Heart left ventricle (tissue), 16 donors: ENCODE results near the gene PHACTR1. TPM values are rescaled to one million over a fixed set of nuclear protein-coding genes. Genes with fewer than 3 reads are reported as not detected.

ENCODE experiments used
- ATAC-seq, 4 donors: fragments of 200-7000 bp; cut with Tn5 transposase; one replicate each; pipeline ENCODE4 v1.9.1; 2020 to 2022; ENCODE audit warnings: moderate library complexity in 4 of 4, mild to moderate bottlenecking in 3 of 4, moderate number of reproducible peaks in 1 of 4
- DNase-seq, 5 donors: peaks; one replicate each; pipeline ENCODE4 v3.0.0-alpha.2; 2020
- H3K27ac ChIP-seq, 12 donors: fragments of 200-600 bp; sonication (generic) in 4 of 12; one replicate each; pipeline versions ENCODE4 v1.5.0 to v1.8.0; 2016 to 2022; ENCODE audit warnings: mild to moderate bottlenecking in 2 of 12
- H3K27me3 ChIP-seq, 9 donors: fragments of 200-600 bp; sonication (generic) in 2 of 9; one replicate each; pipeline versions ENCODE4 v1.5.1 to v1.8.0; 2016 to 2022; ENCODE audit warnings: mild to moderate bottlenecking in 3 of 9
- H3K36me3 ChIP-seq, 9 donors: fragments of 200-600 bp; sonication (generic) in 2 of 9; one replicate each; pipeline versions ENCODE4 v1.5.0 to v1.8.0; 2018 to 2022; ENCODE audit warnings: mild to moderate bottlenecking in 2 of 9
- H3K4me1 ChIP-seq, 12 donors: fragments of 200-600 bp; sonication (generic) in 4 of 12; one replicate each; pipeline versions ENCODE4 v1.5.0 to v1.8.0; 2016 to 2022; ENCODE audit warnings: mild to moderate bottlenecking in 3 of 12
- H3K4me3 ChIP-seq, 12 donors: fragments of 200-600 bp; sonication (generic) in 4 of 12; one replicate each; pipeline versions ENCODE4 v1.5.0 to v1.8.0; 2017 to 2022; ENCODE audit warnings: mild to moderate bottlenecking in 9 of 12, moderate library complexity in 4 of 12
- H3K9me3 ChIP-seq, 12 donors: fragments of 200-600 bp; sonication (generic) in 4 of 12; one replicate each; pipeline versions ENCODE4 v1.5.0 to v1.8.0; 2016 to 2022; ENCODE audit warnings: mild to moderate bottlenecking in 1 of 12
- CTCF ChIP-seq, 12 donors: fragments of 200-600 bp; sonication (generic) in 4 of 12; IDR thresholded peaks; one replicate each; pipeline versions ENCODE4 v1.5.0 to v1.8.0; 2018 to 2022; ENCODE audit warnings: antibody characterized with exemption in 12 of 12, mild to moderate bottlenecking in 5 of 12
- POLR2A ChIP-seq, 2 donors: fragments of 450-650 bp; IDR thresholded peaks; one replicate each; pipeline ENCODE4 v1.6.1; 2017; ENCODE audit warnings: antibody characterized with exemption in 2 of 2, mild to moderate bottlenecking in 2 of 2, moderate library complexity in 2 of 2
- WGBS, 4 donors: extraction: QIAGEN DNeasy Blood & Tissue Kit in 2 of 4; methylation state at CpG; one replicate each; pipeline versions ENCODE4 v1.1.5 to v1.1.7; 2013 to 2018; 5-methylcytosine and 5-hydroxymethylcytosine counted together
- intact Hi-C, 10 donors: fragments of 100-400 bp; cut with DNase I; formaldehyde crosslinking; loops; one replicate each; pipeline versions ENCODE4 v1.11.1 to v1.14.2; 2022
- polyA plus RNA-seq, 2 donors: library from polyadenylated mRNA; stranded (reverse); fragments of 200-250 nt; gene quantifications; one replicate each; pipeline ENCODE4 v1.2.3, GENCODE V29; 2013
- total RNA-seq, 9 donors: library from RNA; depleted of rRNA in 2 of 9; stranded (reverse); fragments of >200 nt in 2 of 9; fragmentation: NEBNext Ultra II Directional in 3 of 9; extraction: Animal tissue kit (Norgen Biotek cat#: 25700) in 3 of 9; gene quantifications; one replicate each; pipeline versions ENCODE4 v1.1.0 to v1.2.4, GENCODE V29; 2016 to 2023
- donor health status: ischemic (EF 13 %, LVEDD 7.1; RV severe dilation, severe dysfunction).
- donor health status: healthy with polysubstance abuse.
- donor health status: DM: no; HTN: yes; CAD: no.
- donor health status: DM: no; HTN: no; CAD: no.
- donor health status: ischemic (EF 25% LVEDD 6.9; RV normal size, moderate dysfunction).
- donor health status: ischemic (EF 25% LVEDD 5.7; RV mildly dilated, moderate dysfunction).
- donor health status: healthy.
- donor health status: DM: yes; HTN: yes; CAD: no.
- donor health status: ischemic (EF 35%, LVEDD 5.7; RV mildly dilated, moderate dysfunction).
- donor health status: nonischemic (EF 11% LVEDD 7.7; RV severe dilation, severe dysfunction).
- donor health status: DM: yes; HTN: yes; CAD: no.
- donor health status: PGD.
- donor health status: ischemic (EF 29% LVEDD 5.4; RV normal size, mild dysfunction).
- donor health status: nonischemic (EF 23%, LVEDD 6.1; RV moderate dilation, normal function).

The PHACTR1 gene
- total and polyA plus RNA-seq, 11 donors = 21.2 to 238 (median 87.4) TPM

DNA sequence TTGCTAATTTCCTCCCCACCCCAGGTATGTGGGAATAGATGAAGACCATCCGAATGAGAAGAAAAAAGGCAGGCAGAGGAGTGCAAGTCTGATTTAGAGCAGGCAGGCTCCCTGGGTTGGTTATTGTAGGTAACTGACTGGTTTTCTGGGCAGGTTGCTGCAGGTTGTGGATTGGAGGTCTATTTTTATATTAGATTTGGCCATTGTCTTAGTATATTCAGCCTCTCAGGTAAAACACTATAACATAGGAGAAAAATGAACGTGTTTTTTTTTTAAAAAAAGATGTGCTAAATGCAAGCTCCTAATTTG is 612.3 kb downstream of the PHACTR1 start:
- no peak for DNase-seq
- 1 to 3% (median 1%) methylated on average over 2 of the region's 2 CpGs for WGBS, 4 donors
- ATAC-seq = no peak
- Histone ChIP-seq H3K27ac (peak overlapping the region; percentile 75 to 97 (median 94)), H3K4me1 (peaks cover 0 to 43% (median 18%) of the 10 kb centered on the region in 12 donors), H3K36me3 (peaks cover 0 to 29% (median 25%) of the 10 kb centered on the region in 9 donors), H3K27me3 (no peaks in the 10 kb centered on the region), H3K9me3 (no peaks in the 10 kb centered on the region), H3K4me3 (peak overlapping the region; percentile 53 to 94 (median 86))
- intact Hi-C loops = loop anchor here in 7 of 10 donors (2.0 to 10.0 kb wide), 7 partner anchors 132 to 417 kb away; partner anchors contain the start of genes NOL7 (in 1 of the 7) and SIRT5 (in 1 of the 7)
- no peak for TF ChIP-seq POLR2A (IDR thresholded peaks at IDR 0.05)
- no peak for TF ChIP-seq CTCF (IDR thresholded peaks at IDR 0.05)

GRCh38 chr6:13331516-13332348 is 615.2 kb downstream of the PHACTR1 start:
- H3K27me3 ChIP-seq = no peaks in the 10 kb centered on the region
- DNase-seq = no peak
- H3K4me1 ChIP-seq = peaks cover 0 to 48% (median 17%) of the 10 kb centered on the region in 12 donors
- TF ChIP-seq POLR2A (IDR thresholded peaks at IDR 0.05) (no peak), CTCF (IDR thresholded peaks at IDR 0.05) (peak; percentile 49 to 73 (median 62))
- 41 to 45% (median 43%) methylated on average over 13 of the region's 13 CpGs for WGBS, 4 donors
- peak in 2 of 4 donors; percentile 2 to 19 for ATAC-seq
- H3K36me3 ChIP-seq = peaks cover 0 to under 1% (median 0%) of the 10 kb centered on the region in 9 donors
- H3K27ac ChIP-seq = peak overlapping the region in 11 of 12 donors; percentile 3 to 76 (median 57)
- intact Hi-C loops = loop anchor here in 9 of 10 donors (2.0 to 10.0 kb wide), 9 partner anchors 123 to 736 kb away; partner anchors contain the start of gene NOL7 (in 2 of the 9)
- H3K4me3 ChIP-seq = no peak overlapping the region
- H3K9me3 ChIP-seq = no peaks in the 10 kb centered on the region

DNA sequence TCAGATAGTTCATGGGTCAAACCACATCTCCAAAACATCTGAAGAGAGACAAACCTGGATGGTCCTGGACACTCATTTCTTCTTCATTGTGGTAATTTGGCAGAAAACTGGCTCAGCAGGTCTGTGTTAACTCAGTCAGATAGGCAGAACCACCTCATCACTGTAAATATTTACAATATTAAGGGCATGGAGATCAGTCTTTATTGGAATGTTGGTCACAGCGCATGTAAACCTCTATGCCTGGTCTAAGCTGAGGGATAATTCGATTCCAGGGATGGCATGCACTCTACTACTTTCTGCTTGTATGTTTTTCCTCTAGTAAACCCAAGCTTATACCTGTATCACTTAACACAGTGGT is 615.8 kb downstream of the PHACTR1 start:
- 68 to 82% (median 76%) methylated on average over 2 of the region's 2 CpGs for WGBS, 4 donors
- Histone ChIP-seq H3K4me3 (no peak overlapping the region), H3K9me3 (no peaks in the 10 kb centered on the region), H3K4me1 (peaks cover 0 to 46% (median 12%) of the 10 kb centered on the region in 12 donors), H3K36me3 (no peaks in the 10 kb centered on the region), H3K27ac (peak overlapping the region in 9 of 12 donors; percentile 2 to 76 (median 64)), H3K27me3 (no peaks in the 10 kb centered on the region)
- no peak for DNase-seq
- no peak for TF ChIP-seq CTCF (IDR thresholded peaks at IDR 0.05)
- no peak for TF ChIP-seq POLR2A (IDR thresholded peaks at IDR 0.05)
- intact Hi-C loops = loop anchor here in 8 of 10 donors (2.0 to 10.0 kb wide), 8 partner anchors 122 to 735 kb away; partner anchors contain the start of gene NOL7 (in 2 of the 8)
- ATAC-seq = no peak

DNA sequence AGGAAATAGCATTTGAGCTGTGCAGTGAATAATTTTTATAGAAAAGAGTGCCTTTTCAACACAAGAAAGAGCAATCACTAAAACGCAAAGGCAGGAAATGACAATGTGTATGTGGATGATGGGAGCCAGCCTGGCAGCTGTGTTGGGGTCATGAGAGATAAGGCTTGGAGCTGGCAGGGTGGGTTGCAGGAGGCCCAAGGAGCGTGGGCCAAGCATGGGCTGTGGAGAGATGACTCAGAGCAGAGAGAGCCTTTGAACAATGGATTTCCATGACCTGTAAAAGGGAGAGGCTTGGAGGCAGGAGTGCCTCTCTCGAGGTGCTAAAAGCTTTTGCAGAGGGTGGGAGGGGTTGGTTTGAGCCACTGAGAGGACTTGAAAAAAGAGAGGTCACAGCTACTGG is 618.4 kb downstream of the PHACTR1 start:
- Histone ChIP-seq H3K4me3 (no peak overlapping the region), H3K9me3 (no peaks in the 10 kb centered on the region), H3K4me1 (peaks cover 0 to 33% (median 5%) of the 10 kb centered on the region in 12 donors), H3K27me3 (no peaks in the 10 kb centered on the region), H3K27ac (peak overlapping the region in 1 of 12 donors; percentile 6), H3K36me3 (no peaks in the 10 kb centered on the region)
- DNase-seq (peak in 1 of 5 donors; percentile 45), ATAC-seq (peak in 3 of 4 donors; percentile 23 to 76 (median 54))
- TF ChIP-seq POLR2A (IDR thresholded peaks at IDR 0.05) (no peak), CTCF (IDR thresholded peaks at IDR 0.05) (no peak)
- intact Hi-C loops = loop anchor here (1.0 to 10.0 kb wide), 14 partner anchors 62 to 732 kb away; partner anchors contain the start of genes GFOD1 (in 2 of the 10) and NOL7 (in 2 of the 10)
- 27 to 40% (median 35%) methylated on average over 3 of the region's 3 CpGs for WGBS, 4 donors
